ENCODE results near the gene SND1.

The SND1 gene

DNA sequence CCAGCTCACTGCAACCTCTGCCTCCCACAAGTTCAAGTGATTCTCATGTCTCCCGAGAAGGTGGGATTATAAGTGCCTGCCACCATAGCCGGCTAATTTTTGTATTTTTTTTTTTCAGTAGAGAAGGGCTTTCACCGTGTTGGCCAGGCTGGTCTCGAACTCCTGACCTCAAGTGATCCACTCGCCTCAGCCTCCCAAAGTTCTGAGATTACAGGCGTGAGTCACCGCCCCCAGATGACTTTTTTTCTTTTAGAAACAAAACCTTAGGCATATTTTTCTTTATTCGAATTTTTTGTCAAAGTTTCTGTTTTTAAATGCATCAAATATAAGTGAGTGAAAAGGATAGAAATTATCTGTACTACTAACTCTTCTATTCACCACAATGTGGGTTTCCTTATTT is 266.1 kb downstream of the SND1 start:
- TF ChIP-seq, protein P1, sequence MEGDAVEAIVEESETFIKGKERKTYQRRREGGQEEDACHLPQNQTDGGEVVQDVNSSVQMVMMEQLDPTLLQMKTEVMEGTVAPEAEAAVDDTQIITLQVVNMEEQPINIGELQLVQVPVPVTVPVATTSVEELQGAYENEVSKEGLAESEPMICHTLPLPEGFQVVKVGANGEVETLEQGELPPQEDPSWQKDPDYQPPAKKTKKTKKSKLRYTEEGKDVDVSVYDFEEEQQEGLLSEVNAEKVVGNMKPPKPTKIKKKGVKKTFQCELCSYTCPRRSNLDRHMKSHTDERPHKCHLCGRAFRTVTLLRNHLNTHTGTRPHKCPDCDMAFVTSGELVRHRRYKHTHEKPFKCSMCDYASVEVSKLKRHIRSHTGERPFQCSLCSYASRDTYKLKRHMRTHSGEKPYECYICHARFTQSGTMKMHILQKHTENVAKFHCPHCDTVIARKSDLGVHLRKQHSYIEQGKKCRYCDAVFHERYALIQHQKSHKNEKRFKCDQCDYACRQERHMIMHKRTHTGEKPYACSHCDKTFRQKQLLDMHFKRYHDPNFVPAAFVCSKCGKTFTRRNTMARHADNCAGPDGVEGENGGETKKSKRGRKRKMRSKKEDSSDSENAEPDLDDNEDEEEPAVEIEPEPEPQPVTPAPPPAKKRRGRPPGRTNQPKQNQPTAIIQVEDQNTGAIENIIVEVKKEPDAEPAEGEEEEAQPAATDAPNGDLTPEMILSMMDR (IDR thresholded peaks at IDR 0.05; ENCODE audit: insufficient read depth, missing control alignments) = no peak
- no peak for FAIRE-seq
- DNase-seq (ENCODE audit: insufficient read length, low spot score) = no peak

DNA sequence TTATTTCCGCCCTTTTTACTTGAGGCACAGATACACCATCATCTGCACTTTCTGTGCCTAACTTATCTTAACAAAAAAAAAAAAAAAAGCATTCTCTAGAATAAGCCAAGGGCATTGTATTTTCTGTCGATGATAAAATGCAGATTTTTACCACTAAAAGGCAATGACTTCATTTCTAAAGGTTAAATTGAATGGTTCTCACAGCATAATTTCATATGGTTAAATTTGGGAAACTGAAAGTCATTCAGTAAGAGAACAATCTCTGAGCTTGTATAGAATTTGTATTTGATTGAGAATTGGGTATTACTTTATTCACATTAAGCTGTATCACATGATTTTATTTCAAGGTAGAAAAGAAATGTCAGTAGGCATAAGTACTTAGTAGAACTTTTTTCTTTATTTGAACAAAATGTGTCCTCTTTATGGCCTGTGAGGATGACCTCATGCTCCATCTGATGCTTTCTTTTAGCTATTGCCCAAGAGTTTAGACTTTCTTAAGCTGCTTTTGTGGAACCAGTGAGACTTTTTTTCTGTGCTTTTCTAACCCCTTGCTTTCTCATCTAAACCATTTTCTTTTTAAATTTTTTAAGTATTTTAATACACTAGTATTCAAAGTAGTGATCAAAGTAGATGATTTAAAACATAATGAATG is 268.9 kb downstream of the SND1 start:
- no peak for DNase-seq (ENCODE audit: insufficient read length, low spot score)
- TF ChIP-seq, protein P1 (IDR thresholded peaks at IDR 0.05; ENCODE audit: insufficient read depth, missing control alignments) = no peak
- FAIRE-seq = peak; percentile 21

DNA sequence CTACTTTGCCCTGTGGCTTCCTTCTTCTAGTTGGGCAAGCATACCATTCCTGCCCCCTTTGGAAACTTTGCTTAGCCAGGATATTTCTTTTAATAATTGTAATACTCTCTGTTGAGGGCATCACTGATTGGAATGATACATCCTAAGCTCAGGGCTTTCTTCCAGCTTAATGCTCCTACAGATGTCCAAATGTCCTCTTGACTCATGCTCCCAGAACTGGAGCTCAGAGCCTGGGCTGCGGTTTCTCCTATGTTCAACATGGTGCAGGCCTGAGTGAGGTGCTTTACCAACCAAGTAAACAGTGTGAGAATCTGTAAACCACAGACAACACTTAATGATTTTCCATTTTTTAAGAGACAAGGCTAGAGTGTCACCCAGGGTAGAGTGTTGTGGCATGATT is 270.7 kb downstream of the SND1 start:
- no peak for DNase-seq (ENCODE audit: insufficient read length, low spot score)
- TF ChIP-seq, protein P1 (IDR thresholded peaks at IDR 0.05; ENCODE audit: insufficient read depth, missing control alignments) = no peak
- FAIRE-seq = no peak

DNA sequence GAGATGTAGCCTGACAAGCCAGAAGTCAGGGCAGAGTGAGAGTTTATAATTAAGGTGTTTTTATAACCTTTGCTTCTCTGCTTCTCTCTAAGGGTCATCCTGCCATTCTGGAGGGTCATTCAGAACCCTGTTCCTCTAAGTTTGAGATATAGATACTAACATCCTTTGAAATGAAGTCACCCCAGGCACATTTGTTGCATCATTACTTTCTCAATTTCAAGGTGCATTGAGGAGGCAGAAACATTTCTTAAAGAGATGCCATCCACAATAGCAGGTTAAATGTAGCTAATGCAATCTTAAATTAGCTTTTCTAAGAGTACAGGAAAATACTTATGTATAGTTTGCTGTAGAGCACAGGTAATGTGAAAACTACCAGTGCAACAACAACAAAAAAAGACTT is 272.9 kb downstream of the SND1 start:
- TF ChIP-seq, protein P1 (IDR thresholded peaks at IDR 0.05; ENCODE audit: insufficient read depth, missing control alignments) = no peak
- DNase-seq (ENCODE audit: insufficient read length, low spot score) (no peak), FAIRE-seq (no peak)

DNA sequence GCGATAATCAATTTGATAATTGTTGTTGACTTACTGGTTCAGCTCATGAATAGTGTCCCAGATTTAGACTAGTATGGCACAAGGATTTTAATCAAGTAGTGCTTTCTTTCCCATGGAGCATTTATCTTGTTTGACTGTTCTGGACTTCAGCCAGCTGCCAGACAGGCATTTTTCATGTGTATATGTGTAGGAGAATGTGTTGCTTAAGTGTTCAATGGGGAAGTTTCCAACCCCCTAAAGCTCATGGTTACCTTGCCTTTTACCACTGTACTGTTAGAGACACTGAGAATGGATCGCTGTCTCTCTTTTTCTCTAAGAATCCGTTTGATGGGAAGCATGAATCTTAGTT is 275.3 kb downstream of the SND1 start:
- FAIRE-seq = no peak
- DNase-seq (ENCODE audit: insufficient read length, low spot score) = no peak
- TF ChIP-seq, protein P1 (IDR thresholded peaks at IDR 0.05; ENCODE audit: insufficient read depth, missing control alignments) = no peak

DNA sequence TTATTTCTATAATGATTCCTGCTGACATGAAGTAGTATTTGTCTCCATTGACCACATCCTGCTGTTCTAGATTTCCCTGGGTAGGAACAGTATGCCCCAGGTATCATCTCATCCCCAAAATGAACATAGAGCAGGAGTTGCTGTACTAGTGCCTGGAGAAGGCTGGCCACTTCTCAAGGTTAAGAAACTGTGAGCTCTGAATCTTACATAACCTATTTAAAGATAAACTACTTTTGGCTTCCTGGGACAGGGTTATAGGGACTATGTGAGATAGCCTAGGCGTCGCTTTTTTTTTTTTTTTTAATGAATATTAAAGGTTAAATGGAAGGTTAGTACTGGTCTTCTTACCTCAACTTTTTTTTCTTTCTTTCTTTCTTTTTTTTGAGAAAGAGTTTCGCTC is 276.2 kb downstream of the SND1 start:
- DNase-seq (ENCODE audit: insufficient read length, low spot score) (no peak), FAIRE-seq (no peak)
- TF ChIP-seq, protein P1 (IDR thresholded peaks at IDR 0.05; ENCODE audit: insufficient read depth, missing control alignments) = no peak

DNA sequence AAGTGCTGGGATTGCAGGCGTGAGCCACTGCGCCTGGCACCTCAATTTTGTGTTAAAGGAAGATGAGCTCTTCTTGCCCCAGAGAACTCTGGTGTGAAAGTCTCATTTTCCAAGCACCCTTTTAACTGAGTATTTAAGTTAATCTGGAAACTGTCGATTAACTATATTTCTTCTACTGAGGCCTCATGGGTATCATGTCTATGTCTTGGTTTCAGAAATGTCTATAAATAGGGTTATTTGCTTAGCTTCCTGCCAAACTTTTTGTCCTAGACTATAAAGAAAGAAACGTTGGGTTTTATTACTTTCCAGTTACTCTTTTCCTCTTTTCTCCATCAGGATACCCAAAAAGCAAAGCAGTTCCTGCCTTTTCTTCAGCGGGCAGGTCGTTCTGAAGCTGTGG is 276.9 kb downstream of the SND1 start:
- FAIRE-seq (no peak), DNase-seq (ENCODE audit: insufficient read length, low spot score) (no peak)
- TF ChIP-seq, protein P1 (IDR thresholded peaks at IDR 0.05; ENCODE audit: insufficient read depth, missing control alignments) = no peak

Measured in D721Med (cell line).